ENCODE data around the gene ADAMTSL2.
"Not testable (repeated sequence)": the region's sequence is repeated elsewhere in the genome, so short reads cannot be mapped to it uniquely, and the experiment has no call there.

The ADAMTSL2 gene

DNA sequence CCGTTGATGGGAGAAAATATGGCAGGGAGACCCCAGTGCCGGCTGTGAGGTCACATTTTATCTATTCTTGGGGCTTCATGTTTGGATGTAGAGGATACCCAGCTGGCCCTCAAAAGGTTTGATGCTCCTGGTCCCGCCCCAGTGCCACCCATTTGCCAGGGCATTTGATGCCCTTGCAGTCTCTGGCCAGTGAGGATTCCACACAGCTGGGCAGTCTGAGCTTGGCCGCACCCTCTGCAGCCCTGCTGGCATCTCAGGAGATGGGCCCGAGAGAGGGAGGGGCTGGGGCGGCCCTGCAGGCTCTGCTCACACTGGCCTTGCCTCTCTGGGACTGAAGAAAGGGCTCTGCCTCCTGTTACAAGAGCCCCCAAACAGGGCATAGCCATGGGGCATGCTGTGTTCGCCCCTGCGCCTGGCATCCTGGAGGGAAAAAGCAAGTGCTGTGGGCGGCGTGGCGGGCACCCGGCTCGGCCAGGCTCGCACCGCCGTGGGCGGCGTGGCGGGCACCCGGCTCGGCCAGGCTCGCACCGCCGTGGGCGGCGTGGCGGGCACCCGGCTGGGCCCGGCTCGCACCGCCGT lies 27.6 kb downstream of the ADAMTSL2 start:
- no peak for DNase-seq

DNA sequence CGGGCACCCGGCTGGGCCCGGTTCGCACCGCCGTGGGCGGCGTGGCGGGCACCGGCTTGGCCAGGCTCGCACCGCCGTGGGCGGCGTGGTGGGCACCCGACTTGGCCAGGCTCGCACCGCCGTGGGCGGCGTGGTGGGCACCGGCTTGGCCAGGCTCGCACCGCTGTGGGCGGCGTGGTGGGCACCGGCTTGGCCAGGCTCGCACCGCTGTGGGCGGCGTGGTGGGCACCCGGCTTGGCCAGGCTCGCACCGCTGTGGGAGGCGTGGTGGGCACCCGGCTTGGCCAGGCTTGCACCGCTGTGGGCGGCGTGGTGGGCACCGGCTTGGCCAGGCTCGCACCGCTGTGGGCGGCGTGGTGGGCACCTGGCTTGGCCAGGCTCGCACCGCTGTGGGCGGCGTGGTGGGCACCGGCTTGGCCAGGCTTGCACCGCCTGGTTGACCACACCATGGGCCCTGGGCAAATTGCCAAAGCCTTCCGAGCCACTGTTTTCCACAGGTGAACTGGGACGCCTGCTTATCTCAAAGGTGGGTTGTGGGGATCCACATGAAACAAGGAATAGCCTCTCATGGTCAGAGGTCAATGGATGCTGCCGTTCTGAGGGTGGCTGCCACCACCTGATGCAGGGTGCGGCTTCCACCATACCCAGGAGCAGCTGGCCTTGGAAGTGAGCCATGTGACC lies 28.2 kb downstream of the ADAMTSL2 start:
- DNase-seq: no peak

DNA sequence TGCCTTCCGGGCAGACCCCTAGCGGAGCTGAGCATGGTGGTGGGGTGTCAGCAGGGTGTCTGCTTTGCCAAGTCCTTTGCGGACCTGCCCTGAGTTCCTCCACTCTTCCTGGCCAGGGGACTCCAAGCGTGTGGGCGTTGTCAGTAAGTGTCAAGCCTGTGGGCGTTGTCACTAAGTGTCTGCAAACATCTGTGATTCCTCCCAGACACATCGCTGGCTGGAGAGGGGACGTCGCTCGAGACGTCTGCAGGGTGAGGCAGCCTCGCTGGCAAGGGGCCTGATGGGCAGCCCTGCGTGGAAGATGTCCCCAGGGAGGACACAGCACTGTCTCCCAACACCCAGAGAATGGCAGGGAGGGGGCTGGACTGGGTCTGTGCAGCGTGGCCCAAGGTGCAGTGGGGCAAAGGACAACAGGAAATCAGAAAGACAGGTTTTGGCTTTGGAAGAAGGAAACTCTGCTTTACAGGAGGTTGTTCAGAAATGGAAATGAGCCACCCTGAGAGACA lies 28.8 kb downstream of the ADAMTSL2 start:
- DNase-seq: no peak

DNA sequence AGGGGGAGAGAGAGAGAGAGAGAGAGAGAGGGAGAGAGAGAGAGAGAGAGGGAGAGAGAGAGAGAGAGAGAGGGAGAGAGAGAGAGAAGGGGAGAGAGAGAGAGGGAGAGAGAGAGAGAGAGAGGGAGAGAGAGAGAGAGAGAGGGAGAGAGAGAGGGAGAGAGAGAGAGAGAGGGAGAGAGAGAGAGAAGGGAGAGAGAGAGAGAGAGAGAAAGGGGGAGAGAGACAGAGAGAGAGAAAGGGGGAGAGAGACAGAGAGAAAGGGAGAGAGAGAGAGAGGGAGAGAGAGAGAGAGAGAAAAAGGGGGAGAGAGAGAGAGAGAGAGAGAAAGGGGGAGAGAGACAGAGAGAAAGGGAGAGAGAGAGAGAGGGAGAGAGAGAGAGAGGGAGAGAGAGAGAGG lies 29.3 kb downstream of the ADAMTSL2 start:
- not testable (repeated sequence) for DNase-seq

DNA sequence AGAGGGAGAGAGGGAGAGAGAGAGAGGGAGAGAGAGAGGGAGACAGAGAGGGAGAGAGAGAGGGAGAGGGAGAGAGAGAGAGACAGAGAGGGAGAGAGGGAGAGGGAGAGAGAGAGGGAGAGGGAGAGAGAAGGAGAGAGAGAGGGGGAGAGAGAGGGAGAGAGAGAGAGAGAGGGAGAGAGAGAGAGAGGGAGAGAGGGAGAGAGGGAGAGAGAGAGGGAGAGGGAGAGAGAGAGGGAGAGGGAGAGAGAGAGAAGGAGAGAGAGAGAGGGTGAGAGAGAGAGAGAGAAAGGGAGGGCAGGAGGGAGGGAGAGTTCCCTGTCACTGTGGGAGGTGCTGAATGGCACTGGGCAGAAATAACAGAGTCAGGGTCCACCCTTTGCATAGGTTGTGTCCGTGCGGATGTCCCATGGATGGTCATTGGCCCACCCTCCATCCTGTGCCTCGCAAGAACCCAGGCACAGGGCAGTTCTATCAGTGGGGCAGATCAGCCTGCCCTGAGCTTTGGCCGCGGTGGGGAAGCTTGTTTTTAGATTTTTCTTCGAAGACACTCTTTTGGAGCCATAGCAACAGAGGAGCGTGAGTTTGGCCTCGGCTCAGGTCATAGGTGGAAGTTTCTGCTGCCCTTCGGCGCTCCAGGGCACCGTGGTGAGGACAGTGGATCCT lies 30.1 kb downstream of the ADAMTSL2 start:
- DNase-seq: no peak

DNA sequence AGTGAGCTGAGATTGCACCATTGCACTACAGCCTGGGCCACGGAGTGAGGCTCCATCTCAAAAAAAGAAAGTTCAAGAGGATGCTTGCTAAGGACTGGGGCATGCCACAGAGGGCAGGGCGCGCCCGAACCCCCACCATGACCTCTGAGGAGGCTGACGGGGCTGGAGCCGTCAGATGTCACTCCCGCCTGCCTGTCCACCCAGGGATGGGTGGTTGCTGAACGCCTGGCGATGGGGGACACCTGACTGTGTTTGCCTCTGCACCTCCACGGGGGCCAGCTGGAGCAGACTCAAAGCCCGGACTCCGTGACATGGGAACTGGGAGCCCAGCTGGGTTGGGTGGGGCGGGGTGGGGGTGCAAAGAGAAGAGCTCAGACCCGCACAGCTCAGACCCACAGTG lies 31.9 kb downstream of the ADAMTSL2 start:
- no peak for DNase-seq

DNA sequence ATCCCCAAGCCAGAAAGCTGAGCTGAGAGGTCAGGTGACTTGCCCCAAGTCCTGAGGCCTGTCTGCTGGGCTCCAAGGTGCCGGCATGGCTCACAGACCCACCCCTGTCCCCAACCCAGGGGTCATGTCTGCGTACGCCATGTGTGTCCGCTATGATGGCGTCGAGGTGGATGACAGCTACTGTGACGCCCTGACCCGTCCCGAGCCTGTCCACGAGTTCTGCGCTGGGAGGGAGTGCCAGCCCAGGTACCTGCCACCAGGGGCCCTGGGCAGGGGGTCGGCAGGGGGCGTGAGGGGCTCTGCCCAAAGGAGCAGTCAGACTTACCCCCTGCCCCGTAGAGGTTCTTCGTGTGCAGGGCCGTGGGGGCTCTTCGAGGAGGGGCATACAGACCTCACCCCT lies 32.3 kb downstream of the ADAMTSL2 start:
- no peak for DNase-seq

- no peak for DNase-seq
Observed at GRCh38 chr9:133568186-133568585, 33.7 kb downstream of the ADAMTSL2 start.

GRCh38 chr9:133569121-133569785 lies 34.7 kb downstream of the ADAMTSL2 start:
- no peak for DNase-seq

DNA sequence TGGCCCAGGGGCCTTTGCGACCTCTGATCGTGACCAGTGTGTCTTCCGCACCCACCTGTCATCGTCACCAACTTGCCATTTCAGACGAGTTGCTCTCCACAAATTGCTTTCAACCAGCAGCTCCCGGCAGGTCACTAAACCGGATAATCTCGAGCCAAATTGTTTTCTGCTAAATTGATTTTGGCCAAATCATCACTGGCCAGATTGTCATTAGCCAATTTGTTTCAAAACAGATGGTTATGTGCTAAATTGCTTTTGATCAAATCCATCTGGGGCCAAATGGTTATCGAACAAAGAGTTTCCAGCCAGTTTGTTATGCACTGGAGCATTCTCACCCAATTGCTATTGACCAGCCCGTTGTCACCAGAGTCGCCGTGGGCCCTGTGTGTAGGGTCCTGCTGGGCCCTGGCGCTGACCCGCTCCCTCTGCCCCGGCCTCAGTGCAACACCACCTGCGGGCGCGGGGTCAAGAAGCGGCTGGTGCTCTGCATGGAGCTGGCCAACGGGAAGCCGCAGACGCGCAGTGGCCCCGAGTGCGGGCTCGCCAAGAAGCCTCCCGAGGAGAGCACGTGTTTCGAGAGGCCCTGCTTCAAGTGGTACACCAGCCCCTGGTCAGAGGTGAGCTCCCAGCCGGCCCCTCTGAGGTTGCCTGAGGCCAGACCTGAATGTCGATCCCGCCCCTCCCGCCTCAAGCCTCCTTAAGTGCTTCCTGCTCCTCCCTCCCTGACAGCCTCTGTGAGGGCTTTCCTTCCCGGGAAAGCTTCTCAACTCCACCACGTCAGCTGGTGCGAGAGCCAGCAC lies 35.6 kb downstream of the ADAMTSL2 start:
- peak; percentile 37 for DNase-seq

DNA sequence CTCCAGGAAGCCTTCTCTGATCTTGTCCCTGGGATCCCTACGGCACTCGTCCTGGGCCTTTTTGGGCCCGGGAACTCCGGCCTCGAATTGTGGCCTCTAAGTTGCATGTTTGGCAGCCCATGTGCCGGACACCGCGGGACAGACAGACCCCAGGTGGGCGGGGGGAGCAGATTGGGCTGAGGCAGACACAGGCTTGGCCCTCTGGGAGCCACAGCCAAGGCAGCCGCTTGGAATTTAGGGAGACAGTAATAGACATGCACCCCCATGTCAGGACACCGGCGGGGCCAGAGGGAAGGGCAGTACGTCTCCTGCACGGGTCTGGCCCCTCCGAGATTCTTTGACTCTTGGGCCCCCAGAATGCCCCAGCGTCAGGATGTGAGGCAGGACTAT lies 36.2 kb downstream of the ADAMTSL2 start:
- DNase-seq: no peak

DNA sequence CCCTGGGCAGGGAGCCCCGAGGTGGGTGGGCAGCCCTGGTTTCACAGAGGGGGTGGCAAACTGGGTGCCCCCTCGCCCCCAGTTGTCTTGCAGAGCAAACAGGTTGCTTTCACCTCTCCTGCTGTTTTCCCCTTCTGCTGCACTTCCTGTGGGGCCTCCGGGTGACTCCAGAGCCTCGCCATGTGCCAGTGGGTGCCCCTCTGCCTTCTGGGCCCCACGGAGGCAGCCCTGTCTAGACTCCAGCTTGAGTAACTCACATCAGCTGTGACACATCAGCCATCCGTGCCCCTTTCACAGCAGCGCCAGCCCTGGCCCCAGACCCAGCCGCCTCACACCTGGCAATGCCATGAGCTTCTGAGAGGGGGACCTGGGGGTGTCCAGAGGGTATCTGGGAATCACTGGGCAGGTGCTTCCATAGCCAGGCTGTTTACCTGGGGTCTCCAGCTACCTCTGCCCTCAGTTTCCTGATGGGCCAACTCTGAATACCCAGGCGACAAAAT lies 36.9 kb downstream of the ADAMTSL2 start:
- DNase-seq: no peak

DNA sequence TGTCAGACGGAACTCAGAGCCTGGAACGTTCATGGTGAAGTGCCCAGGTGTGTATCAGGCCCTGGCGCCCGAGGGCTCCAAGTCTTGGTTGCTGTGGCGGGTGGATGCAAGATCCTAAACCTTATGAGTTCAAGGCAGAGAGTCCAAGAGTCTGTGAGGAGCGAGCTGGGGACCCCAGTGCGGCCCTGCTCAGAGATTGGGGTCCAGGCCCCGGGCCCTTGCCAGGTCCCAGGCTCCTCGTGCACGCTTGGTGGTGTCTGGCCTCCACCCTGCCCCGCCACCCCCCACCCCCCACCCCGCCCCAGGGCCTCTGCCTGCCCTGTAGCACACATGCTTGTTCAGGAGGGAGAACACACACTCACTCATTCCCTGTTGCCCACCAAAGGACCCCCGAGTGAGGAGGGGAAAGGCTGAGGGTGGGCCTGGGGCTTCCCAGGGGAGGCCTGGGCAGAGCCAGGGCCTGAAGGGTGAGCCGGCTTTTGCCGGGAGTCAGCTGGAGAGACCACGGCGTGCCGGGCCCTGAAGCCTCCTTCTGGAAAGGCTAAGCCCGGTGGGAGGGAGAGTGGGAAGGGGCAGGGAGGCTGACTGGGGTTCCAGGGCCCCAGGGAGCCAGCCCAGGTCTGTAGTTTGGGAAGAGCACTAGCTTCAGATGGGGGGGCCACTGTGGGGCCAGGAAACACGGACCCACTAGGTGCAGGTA lies 37.5 kb downstream of the ADAMTSL2 start:
- no peak for DNase-seq

GRCh38 chr9:133572821-133573361 lies 38.4 kb downstream of the ADAMTSL2 start:
- DNase-seq: peak; percentile 47

- no peak for DNase-seq
Observed at GRCh38 chr9:133573791-133574515, 39.4 kb downstream of the ADAMTSL2 start.

- no peak for DNase-seq
Observed at GRCh38 chr9:133574771-133575170, 40.3 kb downstream of the ADAMTSL2 start.

GRCh38 chr9:133575186-133576030 lies 40.9 kb downstream of the ADAMTSL2 start:
- DNase-seq: no peak

GRCh38 chr9:133576031-133576874 lies 41.7 kb downstream of the ADAMTSL2 start:
- no peak for DNase-seq

Measured in NCI-H2029 (cell line).